Left ventricle myocardium inferior (tissue), 1 donor: ENCODE results near the gene DNMT1. TPM values are rescaled to one million over a fixed set of nuclear protein-coding genes. Genes with fewer than 3 reads are reported as not detected.
"Not testable (repeated sequence)": the region's sequence is repeated elsewhere in the genome, so short reads cannot be mapped to it uniquely, and the experiment has no call there.

Experiments used
- DNase-seq: peaks from one replicate; pipeline ENCODE4 v3.0.0-alpha.2; 2020
- H3K27ac ChIP-seq: fragments of 200-600 bp; replicated peaks from 2 replicates; pipeline ENCODE4 v1.8.0; 2021
- H3K27me3 ChIP-seq: fragments of 200-600 bp; 2 replicates; pipeline ENCODE4 v1.8.0; 2021; ENCODE audit warnings: low read depth
- H3K36me3 ChIP-seq: fragments of 200-600 bp; 2 replicates; pipeline ENCODE4 v1.8.0; 2021
- H3K4me1 ChIP-seq: fragments of 200-600 bp; 2 replicates; pipeline ENCODE4 v1.8.0; 2021
- H3K4me3 ChIP-seq: fragments of 200-600 bp; 2 replicates; pipeline ENCODE4 v1.8.0; 2021; ENCODE audit warnings: mild to moderate bottlenecking, moderate library complexity
- H3K9me3 ChIP-seq: fragments of 200-600 bp; replicated peaks from 2 replicates; pipeline ENCODE4 v1.8.0; 2021
- intact Hi-C: fragments of 100-400 bp; cut with micrococcal nuclease; formaldehyde crosslinking; loops from one replicate; pipeline ENCODE4 v1.11.0; 2022
- long read RNA-seq: library from polyadenylated mRNA; unstranded; transcript quantifications from one replicate; pipeline ENCODE4 v2.0.0, GENCODE V29; 2021
- total RNA-seq: library from RNA; stranded (reverse); fragmentation: NEBNext Ultra II Directional; extraction: Animal tissue kit (Norgen Biotek cat#: 25700); gene quantifications from one replicate; pipeline ENCODE4 v1.2.1, GENCODE V29; 2021
- TF ChIP-seq, protein P1 (sequence below): fragments of 200-600 bp; IDR thresholded peaks from 2 replicates; pipeline ENCODE4 v1.8.0; 2021; ENCODE audit warnings: antibody characterized with exemption, mild to moderate bottlenecking, borderline replicate concordance
- donor health status: DM: no; HTN: yes; CAD: no; lungs with severe emphysema.

The DNMT1 gene
- 23.9 TPM for total RNA-seq
- long read RNA-seq, full-length matches to known transcripts = 6 of 23 reads
- long read RNA-seq, partial matches to known transcripts = 10 of 23 reads
- long read RNA-seq, other reads (novel, unspliced or antisense) = 7 of 23 reads

DNA sequence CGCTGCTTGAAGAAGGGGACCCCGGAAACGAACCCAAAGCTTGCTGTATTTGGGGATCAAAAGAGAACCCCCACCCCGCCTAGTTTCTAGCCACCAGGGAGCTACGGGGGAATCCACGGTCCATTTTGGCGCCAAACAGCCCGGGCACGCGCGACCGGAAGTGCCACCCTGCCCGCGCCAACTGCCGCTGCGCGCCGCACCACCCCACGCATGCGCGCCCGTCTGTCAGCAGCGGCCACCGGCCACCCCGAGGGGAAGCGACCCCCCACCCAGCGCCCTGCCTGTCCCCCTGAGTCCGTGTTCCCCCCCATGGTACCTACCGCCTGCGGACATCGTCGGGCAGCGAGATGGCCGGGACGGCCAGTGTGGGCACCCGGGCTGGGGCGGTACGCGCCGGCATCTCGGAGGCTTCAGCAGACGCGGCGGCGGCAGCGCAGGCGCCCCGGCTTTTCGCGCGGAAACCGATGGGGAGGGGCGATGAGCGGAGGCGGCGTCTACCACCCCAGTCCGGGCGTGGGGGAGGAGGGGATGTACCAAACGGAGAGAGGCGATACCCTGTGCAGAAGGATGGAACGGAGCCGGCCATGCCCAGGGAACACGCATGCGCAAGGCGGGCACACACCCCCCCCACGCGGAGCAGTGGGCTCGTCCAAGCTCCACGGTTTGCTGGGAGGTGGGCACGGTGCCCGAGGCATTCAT lies at the start of gene DNMT1:
Gene DNMT1 (minus strand): TSS at position 454 of the 699 bp plus-strand sequence. CDS start 54 bp downstream, at position 400.
- Histone ChIP-seq H3K27ac (peak within 1 kb of the TSS; percentile 91), H3K36me3 (no peaks in the 10 kb centered on the region), H3K4me3 (peak within 1 kb of the TSS; percentile 94), H3K9me3 (no peaks in the 10 kb centered on the region), H3K4me1 (peaks cover 39% of the 10 kb centered on the region), H3K27me3 (no peaks in the 10 kb centered on the region)
- peak; percentile 95 for DNase-seq
- TF ChIP-seq, protein P1, sequence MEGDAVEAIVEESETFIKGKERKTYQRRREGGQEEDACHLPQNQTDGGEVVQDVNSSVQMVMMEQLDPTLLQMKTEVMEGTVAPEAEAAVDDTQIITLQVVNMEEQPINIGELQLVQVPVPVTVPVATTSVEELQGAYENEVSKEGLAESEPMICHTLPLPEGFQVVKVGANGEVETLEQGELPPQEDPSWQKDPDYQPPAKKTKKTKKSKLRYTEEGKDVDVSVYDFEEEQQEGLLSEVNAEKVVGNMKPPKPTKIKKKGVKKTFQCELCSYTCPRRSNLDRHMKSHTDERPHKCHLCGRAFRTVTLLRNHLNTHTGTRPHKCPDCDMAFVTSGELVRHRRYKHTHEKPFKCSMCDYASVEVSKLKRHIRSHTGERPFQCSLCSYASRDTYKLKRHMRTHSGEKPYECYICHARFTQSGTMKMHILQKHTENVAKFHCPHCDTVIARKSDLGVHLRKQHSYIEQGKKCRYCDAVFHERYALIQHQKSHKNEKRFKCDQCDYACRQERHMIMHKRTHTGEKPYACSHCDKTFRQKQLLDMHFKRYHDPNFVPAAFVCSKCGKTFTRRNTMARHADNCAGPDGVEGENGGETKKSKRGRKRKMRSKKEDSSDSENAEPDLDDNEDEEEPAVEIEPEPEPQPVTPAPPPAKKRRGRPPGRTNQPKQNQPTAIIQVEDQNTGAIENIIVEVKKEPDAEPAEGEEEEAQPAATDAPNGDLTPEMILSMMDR = no peak
- intact Hi-C loops = no loop called here

DNA sequence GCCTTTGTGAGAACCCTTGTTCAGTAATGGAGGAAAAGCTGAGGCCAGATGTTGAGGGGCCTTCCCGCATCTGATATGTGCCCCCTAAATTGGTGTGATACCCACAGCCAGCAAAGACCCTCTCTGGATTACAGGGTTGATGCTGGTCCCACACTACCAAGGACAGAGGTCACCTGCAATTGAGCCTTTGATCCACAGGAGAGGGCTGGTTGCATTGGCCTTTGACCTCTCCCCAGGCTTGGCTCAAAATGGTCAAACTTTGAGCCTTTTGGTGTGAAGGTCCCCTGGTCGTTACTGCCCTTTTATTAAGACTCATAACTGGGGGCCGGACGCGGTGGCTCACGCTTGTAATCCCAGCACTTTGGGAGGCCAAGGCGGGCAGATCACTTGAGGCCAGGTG lies 48.9 kb upstream of the DNMT1 start:
- Histone ChIP-seq H3K4me3 (no peak overlapping the region), H3K27me3 (no peaks in the 10 kb centered on the region), H3K4me1 (no peaks in the 10 kb centered on the region), H3K9me3 (no peaks in the 10 kb centered on the region), H3K36me3 (no peaks in the 10 kb centered on the region), H3K27ac (no peak overlapping the region)
- no peak for DNase-seq
- intact Hi-C loops = no loop called here
- TF ChIP-seq, protein P1 = no peak

DNA sequence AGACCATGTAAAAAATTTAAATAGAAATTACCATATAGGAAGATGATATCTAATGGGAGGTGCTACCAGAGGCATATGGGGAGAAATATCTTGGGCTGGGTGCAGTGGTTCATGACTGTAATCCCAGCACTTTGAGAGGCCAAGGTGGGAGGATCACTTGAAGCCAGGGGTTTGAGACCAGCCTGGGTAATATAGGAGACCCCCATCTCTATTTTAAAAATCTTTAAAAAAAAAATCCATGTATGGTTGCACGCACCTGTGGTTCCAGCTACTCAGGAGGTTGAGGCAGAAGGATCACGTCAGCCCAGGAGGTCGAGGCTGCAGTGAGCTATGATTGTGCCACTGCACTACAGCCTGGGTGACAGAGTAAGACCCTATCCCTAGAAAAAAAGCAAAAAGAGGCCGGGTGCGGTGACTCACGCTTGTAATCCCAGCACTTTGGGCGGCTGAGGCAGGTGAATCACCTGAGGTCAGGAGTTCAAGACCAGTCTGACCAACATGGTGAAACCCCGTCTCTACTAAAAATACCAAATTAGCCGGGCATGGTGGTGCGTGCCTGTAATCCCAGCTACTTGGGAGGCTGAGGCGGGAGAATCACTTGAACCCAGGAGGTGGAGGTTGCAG lies 47.2 kb upstream of the DNMT1 start:
- H3K27ac ChIP-seq, H3K27me3 ChIP-seq, H3K4me3 ChIP-seq, intact Hi-C loops, DNase-seq, H3K9me3 ChIP-seq, H3K36me3 ChIP-seq, H3K4me1 ChIP-seq: not testable (repeated sequence)

DNA sequence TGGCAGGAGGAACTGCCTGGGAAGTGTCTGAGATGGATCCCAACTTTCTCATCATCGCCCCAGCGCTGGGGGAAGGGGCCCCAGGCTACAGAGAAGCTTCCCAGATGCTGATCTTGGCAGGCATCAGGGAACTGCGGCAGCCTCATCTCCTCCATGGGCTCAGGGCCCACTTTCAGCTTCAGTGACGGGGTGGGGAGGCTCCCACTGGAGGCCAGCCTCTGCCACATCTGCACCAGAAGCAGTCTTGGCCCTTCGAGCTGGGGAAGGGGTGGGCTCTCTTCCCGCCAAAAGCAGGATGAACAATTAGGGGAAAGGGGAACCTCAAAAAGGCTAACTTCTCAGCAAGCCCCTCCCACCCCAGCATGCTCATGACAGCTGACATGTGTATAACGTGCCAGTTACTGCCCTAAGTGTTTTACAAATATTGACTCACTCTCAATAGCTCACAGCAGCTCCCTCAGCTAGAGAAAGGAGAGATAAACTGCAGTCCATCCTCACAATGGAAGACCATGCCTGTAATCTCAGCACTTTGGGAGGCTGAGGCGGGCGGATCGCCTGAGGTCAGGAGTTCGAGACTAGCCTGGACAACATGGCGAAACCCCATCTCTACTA lies 43.5 kb upstream of the DNMT1 start:
- H3K9me3 ChIP-seq = no peaks in the 10 kb centered on the region
- no peaks in the 10 kb centered on the region for H3K27me3 ChIP-seq
- H3K4me3 ChIP-seq = no peak overlapping the region
- TF ChIP-seq, protein P1 = no peak
- H3K4me1 ChIP-seq = peaks cover 24% of the 10 kb centered on the region
- peak overlapping the region; percentile 84 for H3K27ac ChIP-seq
- intact Hi-C loops = no loop called here
- no peaks in the 10 kb centered on the region for H3K36me3 ChIP-seq
- DNase-seq = peak; percentile 79

- no peaks in the 10 kb centered on the region for H3K27me3 ChIP-seq
- no peaks in the 10 kb centered on the region for H3K9me3 ChIP-seq
- TF ChIP-seq, protein P1 = no peak
- H3K36me3 ChIP-seq = no peaks in the 10 kb centered on the region
- no peak overlapping the region for H3K4me3 ChIP-seq
- intact Hi-C loops = no loop called here
- no peak for DNase-seq
- H3K27ac ChIP-seq = peak overlapping the region; percentile 84
- H3K4me1 ChIP-seq = peaks cover 24% of the 10 kb centered on the region
Observed at GRCh38 chr19:10237702-10238101, 42.9 kb upstream of the DNMT1 start.

GRCh38 chr19:10235409-10235808 lies 40.7 kb upstream of the DNMT1 start:
- DNase-seq, H3K36me3 ChIP-seq, H3K9me3 ChIP-seq, H3K4me3 ChIP-seq, intact Hi-C loops, H3K27me3 ChIP-seq: not testable (repeated sequence)
- H3K4me1 ChIP-seq = peaks cover 39% of the 10 kb centered on the region
- peak overlapping the region; percentile 84 for H3K27ac ChIP-seq
